Smooth muscle cell (in vitro differentiated cells): ENCODE data around the gene CHL1. TPM values are rescaled to one million over a fixed set of nuclear protein-coding genes. Genes with fewer than 3 reads are reported as not detected.

Experiments
- DNase-seq: peaks from one replicate; lab custom pipeline; 2025; ENCODE audit not compliant: unreplicated experiment; lab: John Stamatoyannopoulos, UW
- H2AFZ ChIP-seq: fragments of 200-600 bp; sonication (generic); 2 replicates; pipeline ENCODE4 v1.6.0; 2016; ENCODE audit warnings: antibody characterized with exemption, low read depth, mild to moderate bottlenecking
- H3F3A ChIP-seq: fragments of 200-600 bp; sonication (generic); 2 replicates; pipeline ENCODE4 v1.6.0; 2017; ENCODE audit warnings: antibody characterized with exemption, low read depth
- H3K27ac ChIP-seq: fragments of 200-600 bp; sonication (generic); 2 replicates; pipeline ENCODE4 v1.5.1; 2016; ENCODE audit warnings: low read depth, mild to moderate bottlenecking
- H3K27me3 ChIP-seq: fragments of 200-600 bp; sonication (generic); 2 replicates; pipeline ENCODE4 v1.6.1; 2016; ENCODE audit warnings: low read depth, mild to moderate bottlenecking
- H3K36me3 ChIP-seq: fragments of 200-600 bp; sonication (generic); 2 replicates; pipeline ENCODE4 v1.5.1; 2016; ENCODE audit warnings: low read depth
- H3K4me1 ChIP-seq: fragments of 200-600 bp; sonication (generic); 2 replicates; pipeline ENCODE4 v1.5.1; 2016; ENCODE audit warnings: low read depth
- H3K4me2 ChIP-seq: fragments of 200-600 bp; sonication (generic); 2 replicates; pipeline ENCODE4 v1.6.0; 2016; ENCODE audit warnings: mild to moderate bottlenecking
- H3K4me3 ChIP-seq: fragments of 200-600 bp; sonication (generic); 2 replicates; pipeline ENCODE4 v1.5.1; 2016; ENCODE audit warnings: mild to moderate bottlenecking
- H3K79me2 ChIP-seq: fragments of 200-600 bp; sonication (generic); 2 replicates; pipeline ENCODE4 v1.6.0; 2016; ENCODE audit warnings: low read depth, mild to moderate bottlenecking
- H3K9ac ChIP-seq: fragments of 200-600 bp; sonication (generic); 2 replicates; pipeline ENCODE4 v1.6.0; 2016; ENCODE audit warnings: low read depth
- H3K9me3 ChIP-seq: fragments of 200-600 bp; sonication (generic); replicated peaks from 2 replicates; pipeline ENCODE4 v1.5.1; 2016; ENCODE audit warnings: low read depth
- H4K20me1 ChIP-seq: fragments of 200-600 bp; sonication (generic); 2 replicates; pipeline ENCODE4 v1.6.0; 2016; ENCODE audit warnings: low read depth
- WGBS: methylation state at CpG from one replicate; pipeline ENCODE4 v1.1.7; 2016; ENCODE audit warnings: low lambda C conversion rate; 5-methylcytosine and 5-hydroxymethylcytosine counted together
- polyA plus RNA-seq: library from polyadenylated mRNA; unstranded; fragments of >200 nt; fragmentation: Nextera tagmentation; extraction: Ambion mirVana; gene quantifications from 2 replicates; pipeline ENCODE4 v1.2.1, GENCODE V29; 2016
- total RNA-seq: library from RNA; depleted of rRNA; stranded (reverse); fragments of >200 nt; gene quantifications from 2 replicates; pipeline ENCODE4 v1.2.3, GENCODE V29; 2014
- TF ChIP-seq, protein P1 (sequence below): fragments of 200-600 bp; sonication (generic); IDR thresholded peaks from 2 replicates; pipeline ENCODE4 v1.5.1; 2017; ENCODE audit warnings: borderline replicate concordance, mild to moderate bottlenecking, antibody characterized with exemption; ENCODE audit not compliant: insufficient read depth, poor library complexity, severe bottlenecking

CHL1 gene
- total and polyA plus RNA-seq, 2 experiments from 2014 or later = not detected

DNA sequence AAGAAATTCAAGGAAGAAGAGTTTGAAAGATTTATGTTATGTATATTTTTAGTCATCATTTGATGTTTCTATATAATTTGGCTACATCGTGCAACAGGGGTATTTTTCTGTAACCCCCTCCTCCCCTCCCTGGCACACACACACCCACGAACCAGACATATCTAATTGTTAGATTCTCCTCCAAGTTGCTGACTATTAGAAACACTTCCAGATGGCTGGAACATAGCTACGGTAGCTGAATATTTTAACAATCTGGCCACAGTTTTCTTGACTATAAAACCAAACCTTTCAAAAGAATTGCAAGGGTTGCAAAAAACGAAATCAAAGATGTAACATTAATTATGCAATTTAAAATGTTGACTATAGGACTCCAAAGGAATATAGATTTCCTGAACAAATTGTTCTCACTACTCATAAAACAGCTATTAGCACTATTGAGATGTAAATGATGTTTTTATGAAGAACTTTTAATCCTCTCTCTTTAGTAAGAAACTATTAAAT, 154.4 kb downstream of the CHL1 start:
- no peak for DNase-seq
- Histone ChIP-seq H3K79me2 (no peaks in the 10 kb centered on the region), H3K4me1 (peaks cover 5% of the 10 kb centered on the region), H3K4me3 (no peak overlapping the region), H3K9me3 (no peaks in the 10 kb centered on the region), H2AFZ (no peak overlapping the region), H3K36me3 (no peaks in the 10 kb centered on the region), H3K4me2 (no peak overlapping the region), H3K27me3 (peaks cover 27% of the 10 kb centered on the region), H4K20me1 (no peaks in the 10 kb centered on the region), H3K27ac (no peak overlapping the region), H3F3A (no peaks in the 10 kb centered on the region), H3K9ac (no peak overlapping the region)
- 71% methylated on average over 4 of the region's 4 CpGs for WGBS
- TF ChIP-seq, protein P1, sequence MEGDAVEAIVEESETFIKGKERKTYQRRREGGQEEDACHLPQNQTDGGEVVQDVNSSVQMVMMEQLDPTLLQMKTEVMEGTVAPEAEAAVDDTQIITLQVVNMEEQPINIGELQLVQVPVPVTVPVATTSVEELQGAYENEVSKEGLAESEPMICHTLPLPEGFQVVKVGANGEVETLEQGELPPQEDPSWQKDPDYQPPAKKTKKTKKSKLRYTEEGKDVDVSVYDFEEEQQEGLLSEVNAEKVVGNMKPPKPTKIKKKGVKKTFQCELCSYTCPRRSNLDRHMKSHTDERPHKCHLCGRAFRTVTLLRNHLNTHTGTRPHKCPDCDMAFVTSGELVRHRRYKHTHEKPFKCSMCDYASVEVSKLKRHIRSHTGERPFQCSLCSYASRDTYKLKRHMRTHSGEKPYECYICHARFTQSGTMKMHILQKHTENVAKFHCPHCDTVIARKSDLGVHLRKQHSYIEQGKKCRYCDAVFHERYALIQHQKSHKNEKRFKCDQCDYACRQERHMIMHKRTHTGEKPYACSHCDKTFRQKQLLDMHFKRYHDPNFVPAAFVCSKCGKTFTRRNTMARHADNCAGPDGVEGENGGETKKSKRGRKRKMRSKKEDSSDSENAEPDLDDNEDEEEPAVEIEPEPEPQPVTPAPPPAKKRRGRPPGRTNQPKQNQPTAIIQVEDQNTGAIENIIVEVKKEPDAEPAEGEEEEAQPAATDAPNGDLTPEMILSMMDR = no peak

DNA sequence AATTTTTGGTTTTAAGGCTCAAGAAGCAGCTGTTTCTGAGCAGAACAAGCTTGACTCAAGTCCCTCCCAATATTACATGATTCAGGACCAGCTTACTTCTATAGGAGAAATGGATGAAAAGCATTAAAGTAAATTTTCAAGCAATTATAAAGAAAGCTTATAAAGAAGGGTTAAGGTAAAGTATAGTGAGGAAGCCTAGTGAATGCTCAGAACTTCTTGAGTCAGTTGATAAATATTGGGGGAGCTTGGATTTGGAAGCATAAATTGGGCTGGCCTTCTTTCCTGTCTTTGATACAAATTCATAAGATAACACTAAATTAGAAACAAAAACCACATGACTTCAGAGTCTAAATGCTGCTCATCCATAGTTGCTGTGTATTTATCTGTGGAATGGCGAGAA, 156.0 kb downstream of the CHL1 start:
- Histone ChIP-seq H4K20me1 (no peaks in the 10 kb centered on the region), H3F3A (no peaks in the 10 kb centered on the region), H3K9me3 (no peaks in the 10 kb centered on the region), H3K4me2 (no peak overlapping the region), H3K36me3 (no peaks in the 10 kb centered on the region), H2AFZ (no peak overlapping the region), H3K4me1 (peaks cover 5% of the 10 kb centered on the region), H3K27ac (no peak overlapping the region), H3K9ac (no peak overlapping the region), H3K4me3 (no peak overlapping the region), H3K79me2 (no peaks in the 10 kb centered on the region), H3K27me3 (peaks cover 26% of the 10 kb centered on the region)
- TF ChIP-seq, protein P1 = no peak
- no peak for DNase-seq
- WGBS = 79% methylated on average over 1 of the region's 1 CpG

DNA sequence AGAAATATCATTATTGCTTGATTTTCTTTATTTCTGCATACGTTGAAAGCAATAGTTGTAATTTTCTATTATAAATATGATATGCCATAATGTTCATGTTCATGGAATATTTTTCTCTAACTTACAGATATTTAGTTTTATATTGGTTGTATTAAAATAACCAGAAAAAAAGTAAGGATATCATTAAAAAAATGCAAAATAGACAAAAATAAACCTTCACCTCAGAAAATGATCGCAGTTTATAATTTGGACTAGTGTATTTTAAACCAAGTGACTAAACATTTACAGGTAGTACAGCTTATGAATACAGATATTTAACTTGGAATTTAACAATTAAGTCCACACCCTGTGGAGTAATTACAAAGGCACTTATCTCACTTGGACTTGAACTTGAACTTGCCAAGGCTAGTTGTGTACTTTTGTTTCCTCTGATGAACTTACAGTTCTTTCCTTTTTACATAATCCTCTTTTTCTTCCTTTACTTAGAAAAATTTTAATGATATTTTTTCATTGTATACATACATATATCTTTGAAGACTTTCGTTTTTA, 156.7 kb downstream of the CHL1 start:
- Histone ChIP-seq H3K9ac (no peak overlapping the region), H4K20me1 (no peaks in the 10 kb centered on the region), H3K79me2 (no peaks in the 10 kb centered on the region), H3K27me3 (peaks cover 19% of the 10 kb centered on the region), H3K27ac (no peak overlapping the region), H2AFZ (no peak overlapping the region), H3K4me1 (peaks cover 5% of the 10 kb centered on the region), H3F3A (no peaks in the 10 kb centered on the region), H3K36me3 (no peaks in the 10 kb centered on the region), H3K4me2 (no peak overlapping the region), H3K4me3 (no peak overlapping the region), H3K9me3 (no peaks in the 10 kb centered on the region)
- TF ChIP-seq, protein P1 = no peak
- 74% methylated on average over 3 of the region's 3 CpGs for WGBS
- DNase-seq = no peak

DNA sequence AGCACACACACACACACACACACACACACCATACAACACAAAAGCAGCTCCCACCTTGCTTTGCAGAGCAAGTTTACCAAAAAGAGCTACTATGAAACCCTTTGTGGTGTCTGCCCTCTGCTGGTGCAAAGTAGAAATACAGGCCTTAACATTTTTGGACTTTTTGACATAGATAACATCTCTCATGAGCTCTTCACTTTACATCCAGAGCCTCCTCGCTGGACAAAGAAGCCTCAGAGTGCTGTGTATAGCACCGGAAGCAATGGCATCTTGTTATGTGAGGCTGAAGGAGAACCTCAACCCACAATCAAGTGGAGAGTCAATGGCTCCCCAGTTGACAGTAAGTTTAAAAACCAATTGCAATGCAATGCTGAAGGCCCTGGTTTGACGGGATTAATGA, 157.9 kb downstream of the CHL1 start:
- H4K20me1 ChIP-seq = no peaks in the 10 kb centered on the region
- no peak for DNase-seq
- no peaks in the 10 kb centered on the region for H3F3A ChIP-seq
- no peak overlapping the region for H2AFZ ChIP-seq
- H3K36me3 ChIP-seq = no peaks in the 10 kb centered on the region
- H3K4me3 ChIP-seq = no peak overlapping the region
- TF ChIP-seq, protein P1 = peak; percentile 70
- no peak overlapping the region for H3K27ac ChIP-seq
- H3K4me1 ChIP-seq = no peaks in the 10 kb centered on the region
- H3K4me2 ChIP-seq = no peak overlapping the region
- H3K9me3 ChIP-seq = no peaks in the 10 kb centered on the region
- H3K79me2 ChIP-seq = no peaks in the 10 kb centered on the region
- peaks cover 13% of the 10 kb centered on the region for H3K27me3 ChIP-seq
- H3K9ac ChIP-seq = no peak overlapping the region
- 35% methylated on average over 3 of the region's 3 CpGs for WGBS
